ENCODE data around the gene DBF4B. TPM values are rescaled to one million over a fixed set of nuclear protein-coding genes. Genes with fewer than 3 reads are reported as not detected.

The DBF4B gene
- total RNA-seq, 1 experiment from 2014 or later: 32.9 TPM

- TF ChIP-seq AFF4 (CRISPR knock-in tag; IDR thresholded peaks at IDR 0.05; ENCODE audit: borderline replicate concordance) (0 out of 2 replicates have a peak, but pooled peaks have one; percentile 31), NR2C2 (CRISPR knock-in tag; IDR thresholded peaks at IDR 0.05) (no peak), CTCF (IDR thresholded peaks at IDR 0.05) (peak; percentile 50; the same call in 1 of the 2 replicates)
Observed at GRCh38 chr17:44779211-44780025, 71.0 kb downstream of the DBF4B start (continued).

GRCh38 chr17:44780161-44780560 is 71.7 kb downstream of the DBF4B start:
- Mint-ChIP-seq H3K36me3 (no peaks in the 10 kb centered on the region), H3K4me1 (peaks cover 36% of the 10 kb centered on the region), H3K4me3 (no peak overlapping the region), H3K27ac (no peak overlapping the region), H3K27me3 (ENCODE audit: low read depth) (peaks cover 22% of the 10 kb centered on the region), H3K9me3 (no peaks in the 10 kb centered on the region)
- ATAC-seq: no peak
- POLR2A ChIA-PET: interaction anchor here (1.0 kb wide), 1 partner anchor 65 kb away, joined by 3 read pairs; no protein-coding TSS in a partner anchor
- CTCF ChIA-PET: interaction anchor here (1.1 to 6.2 kb wide), 18 partner anchors 10 to 242 kb away, joined by 3 to 103 read pairs (median 10); partner anchors contain the start of genes EFTUD2 and GJC1
- peak; percentile 7 for DNase-seq (ENCODE audit: low spot score)
- no peak for TF ChIP-seq CTCF (IDR thresholded peaks at IDR 0.05)
- no peak for TF ChIP-seq ZNF532 (CRISPR knock-in tag; IDR thresholded peaks at IDR 0.05; ENCODE audit: borderline replicate concordance)
- TF ChIP-seq ATF2 (CRISPR knock-in tag; IDR thresholded peaks at IDR 0.05; ENCODE audit: borderline replicate concordance, low read depth): no peak
- TF ChIP-seq EMX1 (CRISPR knock-in tag; IDR thresholded peaks at IDR 0.05): no peak
- TF ChIP-seq RELA (CRISPR knock-in tag; IDR thresholded peaks at IDR 0.05; ENCODE audit: borderline replicate concordance): no peak
- no peak for TF ChIP-seq PRRX2 (CRISPR knock-in tag; IDR thresholded peaks at IDR 0.05)
- TF ChIP-seq ETV6 (CRISPR knock-in tag; IDR thresholded peaks at IDR 0.05): no peak
- TF ChIP-seq ELF4 (CRISPR knock-in tag; IDR thresholded peaks at IDR 0.05; ENCODE audit: low read depth): no peak
- TF ChIP-seq PREB (CRISPR knock-in tag; IDR thresholded peaks at IDR 0.05; ENCODE audit: borderline replicate concordance): no peak
- TF ChIP-seq ZNF232 (CRISPR knock-in tag; IDR thresholded peaks at IDR 0.05): no peak
- no peak for TF ChIP-seq TP53 (CRISPR knock-in tag; IDR thresholded peaks at IDR 0.05)
- no peak for TF ChIP-seq ZNF317 (CRISPR knock-in tag; IDR thresholded peaks at IDR 0.05; ENCODE audit: borderline replicate concordance, low read depth)
